HEK293T (cell line): ENCODE data around the gene THRAP3.

Experiments
- SUZ12 ChIP-seq: fragments of 450-650 bp; IDR thresholded peaks from 2 replicates; pipeline ENCODE4 v1.6.1; 2016; ENCODE audit warnings: mild to moderate bottlenecking
- TARDBP ChIP-seq: fragments of 450-650 bp; IDR thresholded peaks from 2 replicates; pipeline ENCODE4 v1.6.1; 2016

- TF ChIP-seq TARDBP = no peak
- TF ChIP-seq SUZ12 = no peak
Observed at GRCh38 chr1:36279789-36280296, 55.6 kb downstream of the THRAP3 start.
